Fibroblast of skin of abdomen (primary cell): ENCODE results near the gene GATA2.

Source experiments
- DNase-seq: peaks from one replicate; pipeline ENCODE4 v3.0.0-alpha.2; 2013

GATA2 gene

DNA sequence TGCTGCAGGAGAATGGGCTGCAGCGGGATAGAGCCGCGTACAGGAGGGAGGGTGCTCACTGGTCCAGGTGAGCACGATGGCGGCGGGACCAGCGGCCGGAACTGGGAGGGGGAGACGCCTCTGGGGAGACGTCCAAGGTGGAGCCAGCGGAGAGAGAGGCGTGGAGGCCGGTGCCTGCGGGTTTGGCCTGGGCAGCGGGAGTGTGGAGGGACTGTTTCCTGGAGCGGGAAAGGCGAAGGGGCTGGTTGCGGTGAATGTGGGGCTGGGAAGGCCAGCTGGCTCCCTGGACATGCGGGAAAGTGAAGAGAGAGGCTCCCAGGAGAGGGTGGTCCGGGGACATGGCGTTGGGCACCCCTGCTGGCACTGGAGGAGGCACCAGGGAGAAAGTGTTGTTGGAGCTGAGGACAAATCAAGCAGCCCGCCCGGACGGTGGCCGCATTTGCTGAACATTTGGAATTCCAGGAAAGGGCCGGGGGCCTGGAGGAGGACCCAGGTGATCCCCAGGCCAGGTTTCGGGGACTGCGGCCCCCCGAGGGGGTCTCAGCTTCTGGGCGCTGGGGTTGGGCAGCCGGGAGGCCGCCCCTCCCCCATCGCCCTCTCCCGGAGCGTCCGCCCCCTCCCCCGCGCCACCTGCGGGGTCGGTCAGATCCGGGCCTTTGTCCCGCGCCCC lies 60.6 kb downstream of the GATA2 start:
- no peak for DNase-seq

DNA sequence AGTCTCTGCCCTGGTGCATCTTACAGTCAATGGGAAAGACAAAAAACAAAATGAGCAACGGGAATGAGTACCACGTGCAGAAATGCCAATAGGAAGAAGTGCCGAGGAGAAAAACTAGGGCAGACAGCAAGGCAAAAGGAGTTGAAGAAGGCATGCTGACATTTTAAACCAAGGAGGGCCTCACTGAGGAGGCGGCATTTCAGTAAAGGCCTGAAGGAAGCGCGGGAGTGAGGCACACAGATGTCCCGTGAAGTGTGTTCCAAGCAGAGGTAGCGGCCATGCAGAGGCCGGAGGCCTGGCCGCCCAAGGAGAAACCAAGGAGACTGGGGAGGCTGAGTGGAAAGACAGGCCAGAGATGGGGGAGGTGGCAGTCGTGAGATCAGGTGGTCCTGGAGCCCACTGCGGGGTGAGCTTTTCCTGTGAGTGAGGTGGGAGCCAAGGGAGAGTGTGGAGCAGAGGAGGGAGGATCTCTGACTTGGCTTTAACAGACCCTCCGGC lies 61.1 kb downstream of the GATA2 start:
- DNase-seq: no peak

DNA sequence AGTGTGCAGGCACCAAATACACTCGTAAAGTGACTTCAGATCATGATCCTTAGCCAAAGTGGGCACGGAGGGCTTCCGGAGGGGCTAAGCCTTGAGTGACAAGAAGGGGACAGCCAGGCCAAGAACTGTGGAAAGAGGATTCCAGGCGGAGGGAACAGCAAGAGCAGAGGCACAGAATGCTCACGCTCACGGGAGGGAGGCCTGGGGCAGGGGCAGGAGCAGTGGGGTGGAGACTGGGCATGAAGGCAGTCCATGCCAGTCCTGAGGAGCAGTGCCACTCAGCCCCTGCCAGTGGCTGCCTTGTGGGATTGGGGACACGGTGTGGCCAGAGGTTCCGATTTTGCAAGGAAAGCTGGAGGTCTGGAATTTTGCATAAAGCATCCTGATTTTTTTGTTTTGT lies 62.3 kb downstream of the GATA2 start:
- DNase-seq: no peak

DNA sequence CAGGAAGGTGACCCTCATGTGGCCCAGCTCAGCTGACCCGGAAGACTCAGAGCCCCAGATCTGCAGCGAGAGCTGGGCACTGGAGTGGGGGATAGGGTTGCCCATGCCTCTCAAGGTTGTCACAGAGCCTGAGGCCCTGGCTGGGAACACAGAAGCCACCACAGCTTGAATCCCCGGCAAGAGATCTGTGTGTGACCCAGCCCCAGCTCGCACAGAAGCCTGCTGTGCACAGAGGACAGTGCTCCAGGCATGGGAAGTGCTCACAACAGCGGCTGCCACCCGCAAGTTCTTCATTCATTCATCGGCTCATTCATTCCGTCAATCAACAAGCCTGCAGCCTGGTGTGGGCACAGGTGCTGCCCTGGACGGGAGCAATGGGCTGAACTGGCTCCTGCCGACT lies 62.7 kb downstream of the GATA2 start:
- DNase-seq: no peak

DNA sequence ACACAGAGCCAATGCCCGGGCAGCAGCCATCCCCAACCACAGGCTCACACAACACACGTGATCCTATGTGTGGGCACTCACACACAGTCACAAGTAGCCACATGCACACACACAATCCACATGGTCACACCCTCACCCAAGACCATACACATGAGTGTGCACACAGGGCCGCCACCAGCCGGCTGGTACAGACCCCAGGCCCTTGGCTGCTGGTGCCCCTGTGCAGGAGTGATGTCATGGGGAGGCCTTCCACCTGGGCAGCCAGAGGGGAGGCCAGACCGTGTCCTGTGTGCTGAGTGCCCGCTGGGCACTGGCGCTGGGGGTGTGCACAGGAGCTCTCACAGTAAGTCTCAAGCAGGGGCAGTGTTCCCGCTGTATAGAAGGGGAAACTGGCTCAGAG lies 63.2 kb downstream of the GATA2 start:
- no peak for DNase-seq
